Testis (tissue), 2 donors: Measurements from ENCODE around the gene ZFAND5.

Source experiments
- CTCF ChIP-seq, 3 experiments: fragments of 450-650 bp in 2 of 3; fragments of 200-600 bp in 1 of 3; sonication (generic) in 1 of 3; IDR thresholded peaks; one replicate each; pipeline ENCODE4 v1.5.1; 2016 to 2019; ENCODE audit warnings: antibody characterized with exemption in 3 of 3, mild to moderate bottlenecking in 2 of 3, moderate library complexity in 1 of 3
- POLR2A ChIP-seq: fragments of 450-650 bp; IDR thresholded peaks from one replicate; pipeline ENCODE4 v1.6.1; 2017; ENCODE audit warnings: antibody characterized with exemption, mild to moderate bottlenecking, moderate library complexity

DNA sequence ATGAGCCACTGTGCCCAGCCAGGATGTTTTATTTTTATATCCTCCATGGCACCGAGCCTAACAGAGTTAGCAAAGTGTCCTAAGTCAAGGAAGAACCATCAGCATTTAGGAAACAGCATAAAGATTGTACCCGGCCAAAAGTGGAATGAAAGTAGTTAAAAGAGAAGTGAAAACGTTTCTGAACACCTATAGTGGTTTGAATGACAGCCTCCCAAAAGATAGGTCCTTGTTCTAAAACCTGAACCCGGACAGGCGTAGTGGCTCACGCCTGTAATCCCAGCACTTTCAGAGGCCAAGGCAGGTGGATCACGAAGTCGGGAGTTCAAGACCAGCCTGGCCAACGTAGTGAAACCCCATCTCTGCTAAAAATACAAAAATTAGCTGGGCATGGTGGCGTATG lies 37.4 kb downstream of the ZFAND5 start:
- TF ChIP-seq CTCF (IDR thresholded peaks at IDR 0.05) (no peak), POLR2A (no peak)
